ENCODE results near the gene REC8. TPM values are rescaled to one million over a fixed set of nuclear protein-coding genes. Genes with fewer than 3 reads are reported as not detected.

The REC8 gene
- total RNA-seq, 1 experiment from 2014 or later = 58.0 TPM

DNA sequence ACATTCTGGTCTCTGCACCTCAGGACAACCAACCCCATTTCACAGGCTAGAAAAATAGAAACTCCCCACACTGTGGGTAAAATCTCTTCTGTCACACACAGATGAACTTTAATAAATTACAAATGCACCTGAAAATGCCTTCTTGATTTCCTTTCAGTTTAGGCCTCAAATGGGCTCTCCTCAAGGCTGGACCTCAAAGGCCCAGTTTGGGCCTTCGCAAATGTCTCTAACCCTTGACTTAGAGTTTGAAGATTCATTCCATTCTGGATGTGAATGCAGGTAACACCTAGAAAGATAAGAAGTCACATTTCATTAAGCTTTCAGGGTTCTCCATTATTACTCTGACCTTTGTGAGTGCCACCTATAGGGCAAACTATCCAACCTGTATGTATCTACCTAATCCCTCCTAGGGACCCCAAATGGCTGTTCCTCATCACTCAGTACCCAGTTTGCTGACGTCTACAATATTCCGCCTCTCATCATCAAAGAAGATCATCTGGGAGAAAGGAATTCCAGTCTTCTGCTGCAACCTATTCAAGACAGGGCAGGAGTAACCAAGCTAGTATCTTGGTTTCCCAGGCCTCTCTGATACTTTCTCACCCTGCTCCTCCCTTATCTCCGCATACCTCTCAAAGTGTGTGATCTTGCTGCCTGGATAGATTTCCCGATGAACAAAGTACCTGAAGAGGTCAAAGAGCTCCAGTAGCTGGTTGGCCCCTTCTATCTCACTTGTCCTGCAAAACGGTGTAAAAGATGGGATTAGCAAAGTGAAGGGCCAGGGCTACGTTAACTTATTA, 42.2 kb downstream of the REC8 start:
- Histone ChIP-seq H2BK12ac (ENCODE audit: insufficient read length, low read depth, low read length) (no peak overlapping the region), H3K9me3 (ENCODE audit: control insufficient read depth, low read depth, low read length) (no peaks in the 10 kb centered on the region), H2BK5ac (ENCODE audit: insufficient read length, low read length) (no peak overlapping the region), H2AFZ (ENCODE audit: low read length) (no peak overlapping the region), H3K18ac (ENCODE audit: insufficient read length, low read depth, low read length) (no peak overlapping the region), H3K79me1 (ENCODE audit: insufficient read depth, low read depth, low read length, poor library complexity, severe bottlenecking) (peaks cover 2% of the 10 kb centered on the region), H3K4ac (ENCODE audit: low read depth, low read length) (no peak overlapping the region), H3K14ac (ENCODE audit: insufficient read depth, low read length) (no peak overlapping the region), H3K27ac (ENCODE audit: insufficient read length, low read depth, low read length) (peak overlapping the region; percentile 41), H4K5ac (ENCODE audit: insufficient read length, low read depth, low read length) (no peak overlapping the region), H4K91ac (ENCODE audit: insufficient read length, low read depth, low read length) (no peak overlapping the region), H4K20me1 (ENCODE audit: control insufficient read depth, insufficient read depth, insufficient read length) (no peaks in the 10 kb centered on the region), H2BK20ac (ENCODE audit: low read depth, low read length, poor library complexity, severe bottlenecking) (no peak overlapping the region), H3K79me2 (ENCODE audit: insufficient read depth, low read length) (no peaks in the 10 kb centered on the region), H3K27me3 (ENCODE audit: insufficient read depth, low read length) (no peaks in the 10 kb centered on the region), H4K8ac (replicated peaks; ENCODE audit: insufficient read length, low read depth, low read length) (no peak overlapping the region), H2AK5ac (ENCODE audit: insufficient read length, low read length) (no peak overlapping the region), H3K4me1 (ENCODE audit: insufficient read depth, low read length) (no peaks in the 10 kb centered on the region), H3K56ac (ENCODE audit: insufficient read length, low read depth, low read length) (no peak overlapping the region), H3K23me2 (ENCODE audit: insufficient read length, low read depth, low read length, poor library complexity, severe bottlenecking) (peaks cover 11% of the 10 kb centered on the region), H2BK120ac (ENCODE audit: low read depth, low read length, poor library complexity, severe bottlenecking) (no peak overlapping the region), H3K23ac (ENCODE audit: insufficient read length, low read depth, low read length) (no peak overlapping the region), H2BK15ac (ENCODE audit: low read depth, low read length) (no peak overlapping the region), H3T11ph (ENCODE audit: low read length) (no peak overlapping the region), H3K4me2 (ENCODE audit: insufficient read depth, insufficient read length, low read length) (peak overlapping the region; percentile 67), H3K9ac (ENCODE audit: extremely low read depth, insufficient read length, low read length) (peak overlapping the region; percentile 75)
- H3K9me3 Mint-ChIP-seq = no peaks in the 10 kb centered on the region; a peak in 1 of 5 replicates
- no peak for DNase-seq
- WGBS (ENCODE audit: extremely low coverage, insufficient read length, low lambda C conversion rate) = no CpG with 5 or more reads among the region's 7 CpGs
- H3K36me3 Mint-ChIP-seq (ENCODE audit: insufficient read depth in 1 of 3, low read depth in 3 of 3) = peaks cover 13 to 40% (median 32%) of the 10 kb centered on the region in 3 experiments; a peak in 6 of 7 replicates
- TF ChIP-seq, protein P1, sequence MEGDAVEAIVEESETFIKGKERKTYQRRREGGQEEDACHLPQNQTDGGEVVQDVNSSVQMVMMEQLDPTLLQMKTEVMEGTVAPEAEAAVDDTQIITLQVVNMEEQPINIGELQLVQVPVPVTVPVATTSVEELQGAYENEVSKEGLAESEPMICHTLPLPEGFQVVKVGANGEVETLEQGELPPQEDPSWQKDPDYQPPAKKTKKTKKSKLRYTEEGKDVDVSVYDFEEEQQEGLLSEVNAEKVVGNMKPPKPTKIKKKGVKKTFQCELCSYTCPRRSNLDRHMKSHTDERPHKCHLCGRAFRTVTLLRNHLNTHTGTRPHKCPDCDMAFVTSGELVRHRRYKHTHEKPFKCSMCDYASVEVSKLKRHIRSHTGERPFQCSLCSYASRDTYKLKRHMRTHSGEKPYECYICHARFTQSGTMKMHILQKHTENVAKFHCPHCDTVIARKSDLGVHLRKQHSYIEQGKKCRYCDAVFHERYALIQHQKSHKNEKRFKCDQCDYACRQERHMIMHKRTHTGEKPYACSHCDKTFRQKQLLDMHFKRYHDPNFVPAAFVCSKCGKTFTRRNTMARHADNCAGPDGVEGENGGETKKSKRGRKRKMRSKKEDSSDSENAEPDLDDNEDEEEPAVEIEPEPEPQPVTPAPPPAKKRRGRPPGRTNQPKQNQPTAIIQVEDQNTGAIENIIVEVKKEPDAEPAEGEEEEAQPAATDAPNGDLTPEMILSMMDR (conservative IDR thresholded peaks at IDR 0.05) = 0 out of 3 replicates have a peak, but pooled peaks have one; percentile 16
- H3K4me1 Mint-ChIP-seq = peaks cover 18 to 26% of the 10 kb centered on the region in 2 experiments
- peak overlapping the region; percentile 88 to 100 (median 100); a peak in 6 of 7 replicates for H3K27ac Mint-ChIP-seq
- no peaks in the 10 kb centered on the region; the same call in 1 of the 2 replicates for H3K27me3 Mint-ChIP-seq (ENCODE audit: low read depth)
- H3K4me3 Mint-ChIP-seq = peak overlapping the region; percentile 91 to 96
